Endothelial cell of umbilical vein (primary cell): ENCODE measurements around the gene PCGF5. TPM values are rescaled to one million over a fixed set of nuclear protein-coding genes. Genes with fewer than 3 reads are reported as not detected.

ENCODE experiments used
- BruUV-seq: library from RNA; stranded (reverse); fragments of 400-500 nt; replicated peaks from 2 replicates; lab custom pipeline; 2021; lab: Mats Ljungman, UMichigan
- CTCF ChIA-PET: fragments of 300-600, 350-600 bp; sonication (Branson Sonifier 250); formaldehyde crosslinking; loops from one replicate; lab custom pipeline; 2021; ENCODE audit warnings: antibody characterized with exemption, inconsistent platforms; lab: Charles Lee
- POLR2A ChIA-PET: fragments of 300-600, 350-600 bp; sonication (Branson Sonifier 250); formaldehyde crosslinking; loops from one replicate; lab custom pipeline; 2021; ENCODE audit warnings: antibody characterized with exemption, inconsistent platforms; lab: Charles Lee
- DNase-seq: peaks from one replicate; pipeline ENCODE4 v3.0.0-alpha.2; 2011; ENCODE audit warnings: low read depth, low spot score
- FAIRE-seq: peaks from 2 replicates; lab custom pipeline; 2011; peaks lifted over from hg19 to GRCh38; lab: Jason Lieb, UNC
- H2AFZ ChIP-seq: 2 replicates; pipeline ENCODE4 v1.6.0; 2012; ENCODE audit warnings: low read depth, low read length, control low read depth, inconsistent platforms
- H3K27ac ChIP-seq: 2 replicates; pipeline ENCODE4 v1.5.1; 2011; ENCODE audit warnings: low read depth, mild to moderate bottlenecking, control low read depth, low read length, moderate library complexity; ENCODE audit not compliant: insufficient read depth
- H3K27me3 ChIP-seq, 2 experiments: 2 replicates each; pipeline versions ENCODE4 v1.6.0 to v1.6.1; 2011; ENCODE audit warnings: low read length in 2 of 2, mixed read lengths in 1 of 2; ENCODE audit not compliant: control insufficient read depth in 2 of 2, insufficient read depth in 2 of 2
- H3K36me3 ChIP-seq, 2 experiments: 2 replicates in 1 of 2; 3 replicates in 1 of 2; pipeline ENCODE4 v1.5.1; 2011; ENCODE audit warnings: low read length in 2 of 2, mild to moderate bottlenecking in 1 of 2, moderate library complexity in 1 of 2; ENCODE audit not compliant: control insufficient read depth in 2 of 2, insufficient read depth in 2 of 2; ENCODE audit errors: extremely low read depth in 1 of 2
- H3K4me1 ChIP-seq: 3 replicates; pipeline ENCODE4 v1.5.1; 2011; ENCODE audit warnings: mild to moderate bottlenecking, low read length; ENCODE audit not compliant: control insufficient read depth, insufficient read depth; ENCODE audit errors: extremely low read depth
- H3K4me2 ChIP-seq: 2 replicates; pipeline ENCODE4 v1.6.1; 2011; ENCODE audit warnings: low read length, control low read depth, mixed read lengths; ENCODE audit not compliant: insufficient read depth
- H3K4me3 ChIP-seq, 3 experiments: fragments of 200-600 bp in 1 of 3; sonication (generic), shearing (Covaris generic) in 1 of 3; replicated peaks in 1 of 3; 2 replicates each; pipeline ENCODE4 v1.5.1; 2011 to 2016; ENCODE audit warnings: control low read depth in 3 of 3, low read length in 3 of 3, mild to moderate bottlenecking in 2 of 3, inconsistent platforms in 1 of 3, low read depth in 1 of 3, moderate library complexity in 1 of 3; ENCODE audit not compliant: insufficient read depth in 1 of 3
- H3K79me2 ChIP-seq: 2 replicates; pipeline ENCODE4 v1.6.0; 2012; ENCODE audit warnings: low read length, inconsistent platforms; ENCODE audit not compliant: control insufficient read depth, insufficient read depth
- H3K9ac ChIP-seq: replicated peaks from 2 replicates; pipeline ENCODE3; 2011; ENCODE audit warnings: low read length, control low read depth; ENCODE audit not compliant: insufficient read depth; ENCODE audit errors: extremely low read depth
- H3K9me1 ChIP-seq: replicated peaks from 3 replicates; pipeline ENCODE4 v1.6.0; 2011; ENCODE audit warnings: mild to moderate bottlenecking, low read length; ENCODE audit not compliant: control insufficient read depth, insufficient read depth; ENCODE audit errors: extremely low read depth
- H3K9me3 ChIP-seq: replicated peaks from 2 replicates; pipeline ENCODE4 v1.5.1; 2012; ENCODE audit warnings: low read length, inconsistent platforms; ENCODE audit not compliant: control insufficient read depth, insufficient read depth
- H4K20me1 ChIP-seq: replicated peaks from 2 replicates; pipeline ENCODE3; 2011; ENCODE audit warnings: mild to moderate bottlenecking, low read length; ENCODE audit not compliant: control insufficient read depth, insufficient read depth; ENCODE audit errors: extremely low read depth
- EZH2 ChIP-seq: IDR thresholded peaks from 2 replicates; pipeline ENCODE4 v1.6.1; 2012; ENCODE audit warnings: borderline replicate concordance, low read depth, mild to moderate bottlenecking, moderate library complexity, low read length, inconsistent platforms; ENCODE audit not compliant: severe bottlenecking
- FOS ChIP-seq: IDR thresholded peaks from 2 replicates; pipeline ENCODE4 v1.6.1; 2011; ENCODE audit warnings: mild to moderate bottlenecking, low read length, moderate library complexity, borderline replicate concordance; ENCODE audit not compliant: insufficient read depth
- GATA2 ChIP-seq: IDR thresholded peaks from 2 replicates; pipeline ENCODE4 v1.7.0; 2011; ENCODE audit warnings: low read depth, mild to moderate bottlenecking, moderate library complexity, mixed read lengths, low read length; ENCODE audit not compliant: insufficient read length, insufficient read depth
- JUN ChIP-seq: IDR thresholded peaks from 2 replicates; pipeline ENCODE4 v1.6.1; 2011; ENCODE audit warnings: borderline replicate concordance, low read depth; ENCODE audit not compliant: insufficient read length, insufficient read depth
- MYC ChIP-seq: IDR thresholded peaks from one replicate; pipeline ENCODE4 v1.6.1; 2011; ENCODE audit warnings: mild to moderate bottlenecking, low read depth, low read length
- POLR2A ChIP-seq: IDR thresholded peaks from 2 replicates; pipeline ENCODE4 v1.6.1; 2012; ENCODE audit warnings: low read depth, mild to moderate bottlenecking, control low read depth, low read length
- POLR2AphosphoS5 ChIP-seq: IDR thresholded peaks from 2 replicates; pipeline ENCODE4 v1.6.1; 2012; ENCODE audit warnings: low read depth, mild to moderate bottlenecking, control low read depth, low read length, moderate library complexity; ENCODE audit not compliant: insufficient read depth
- dilution Hi-C: fragments of 300-500 bp; cut with MboI; formaldehyde crosslinking; loops from one replicate; pipeline ENCODE4 v1.15.0; 2019; ENCODE audit warnings: low sequenced_read_pairs; ENCODE audit not compliant: extremely low pct_ligation_motif_present
- intact Hi-C: fragments of 100-400 bp; cut with micrococcal nuclease; formaldehyde crosslinking; loops from one replicate; pipeline ENCODE4 v1.10.0; 2022
- polyA plus RNA-seq, 4 experiments: library from polyadenylated mRNA; depleted of rRNA in 3 of 4; stranded (reverse) in 3 of 4; unstranded in 1 of 4; fragments of >200 nt; gene quantifications; 2 replicates each; pipeline versions ENCODE4 v1.2.1 to v1.2.3, GENCODE V29; 2011 to 2012; ENCODE audit warnings: missing spikeins in 1 of 4
- total RNA-seq: library from RNA; stranded (reverse); gene quantifications from 2 replicates; pipeline ENCODE4 v1.2.3, GENCODE V29; 2021
- TF ChIP-seq, protein P1 (sequence below), 2 donors: IDR thresholded peaks; 1 replicate in 1 of 2; 2 replicates in 1 of 2; pipeline ENCODE4 v1.5.1; 2011; ENCODE audit warnings: low read length in 2 of 2, mild to moderate bottlenecking in 2 of 2, moderate library complexity in 2 of 2, control low read depth in 1 of 2, inconsistent platforms in 1 of 2, low read depth in 1 of 2; ENCODE audit not compliant: insufficient read depth in 1 of 2; ENCODE audit errors: extremely low read depth in 1 of 2
- TF ChIP-seq, protein P2 (sequence below): IDR thresholded peaks from 2 replicates; pipeline ENCODE4 v1.6.1; 2011; ENCODE audit not compliant: insufficient read depth, insufficient read length

The PCGF5 gene
- total and polyA plus RNA-seq, 2 donors (not counting 3 experiments of a cell fraction or from before 2014, with no cell fraction given) = 25.0 to 29.8 TPM

DNA sequence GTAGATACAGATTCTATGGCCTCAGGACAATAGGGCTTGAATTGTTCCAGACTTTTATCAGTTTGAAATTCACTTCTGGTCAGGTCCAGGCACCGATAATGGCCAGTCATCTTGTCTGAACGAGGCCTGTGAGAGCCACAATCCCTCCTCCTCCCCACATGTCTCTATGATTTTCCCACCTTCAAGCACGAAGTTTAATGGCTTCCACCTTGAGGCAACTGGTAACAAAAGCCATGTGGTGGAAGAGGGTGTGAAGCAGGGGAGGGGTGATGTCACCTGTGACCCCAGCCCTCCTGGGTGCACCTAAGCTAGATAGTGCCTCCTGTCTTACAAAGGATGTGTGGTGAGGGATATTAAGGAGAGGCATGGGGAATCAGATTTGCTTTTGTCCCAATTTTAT lies 89.2 kb downstream of the PCGF5 start:
- Histone ChIP-seq H3K9ac (no peak overlapping the region), H3K27me3 (peaks cover 7 to 8% of the 10 kb centered on the region in 2 experiments), H3K4me1 (no peaks in the 10 kb centered on the region), H3K27ac (no peak overlapping the region), H3K79me2 (no peaks in the 10 kb centered on the region), H3K4me2 (no peak overlapping the region), H2AFZ (no peak overlapping the region), H4K20me1 (no peaks in the 10 kb centered on the region), H3K9me3 (no peaks in the 10 kb centered on the region), H3K4me3 (no peak overlapping the region), H3K9me1 (no peaks in the 10 kb centered on the region), H3K36me3 (no peaks in the 10 kb centered on the region)
- ChIA-PET POLR2A (no interaction called here), CTCF (interaction anchor here (1.3 to 4.0 kb wide), 2 partner anchors 11 to 60 kb away, joined by 3 to 30 read pairs; no protein-coding TSS in a partner anchor)
- dilution Hi-C loops (no loop called here), intact Hi-C loops (no loop called here)
- DNase-seq (no peak), FAIRE-seq (no peak)
- TF ChIP-seq, protein P1, sequence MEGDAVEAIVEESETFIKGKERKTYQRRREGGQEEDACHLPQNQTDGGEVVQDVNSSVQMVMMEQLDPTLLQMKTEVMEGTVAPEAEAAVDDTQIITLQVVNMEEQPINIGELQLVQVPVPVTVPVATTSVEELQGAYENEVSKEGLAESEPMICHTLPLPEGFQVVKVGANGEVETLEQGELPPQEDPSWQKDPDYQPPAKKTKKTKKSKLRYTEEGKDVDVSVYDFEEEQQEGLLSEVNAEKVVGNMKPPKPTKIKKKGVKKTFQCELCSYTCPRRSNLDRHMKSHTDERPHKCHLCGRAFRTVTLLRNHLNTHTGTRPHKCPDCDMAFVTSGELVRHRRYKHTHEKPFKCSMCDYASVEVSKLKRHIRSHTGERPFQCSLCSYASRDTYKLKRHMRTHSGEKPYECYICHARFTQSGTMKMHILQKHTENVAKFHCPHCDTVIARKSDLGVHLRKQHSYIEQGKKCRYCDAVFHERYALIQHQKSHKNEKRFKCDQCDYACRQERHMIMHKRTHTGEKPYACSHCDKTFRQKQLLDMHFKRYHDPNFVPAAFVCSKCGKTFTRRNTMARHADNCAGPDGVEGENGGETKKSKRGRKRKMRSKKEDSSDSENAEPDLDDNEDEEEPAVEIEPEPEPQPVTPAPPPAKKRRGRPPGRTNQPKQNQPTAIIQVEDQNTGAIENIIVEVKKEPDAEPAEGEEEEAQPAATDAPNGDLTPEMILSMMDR (IDR thresholded peaks at IDR 0.05; ENCODE audit: extremely low read depth in 1 of 2, insufficient read depth in 1 of 2, low read depth in 1 of 2, low read length in 2 of 2) = no peak
- TF ChIP-seq EZH2 = no peak
- no peak for TF ChIP-seq JUN
- TF ChIP-seq, protein P2, sequence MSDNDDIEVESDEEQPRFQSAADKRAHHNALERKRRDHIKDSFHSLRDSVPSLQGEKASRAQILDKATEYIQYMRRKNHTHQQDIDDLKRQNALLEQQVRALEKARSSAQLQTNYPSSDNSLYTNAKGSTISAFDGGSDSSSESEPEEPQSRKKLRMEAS = no peak
- TF ChIP-seq FOS = no peak
- TF ChIP-seq POLR2A = no peak
- TF ChIP-seq MYC = no peak
- no peak for TF ChIP-seq GATA2
- TF ChIP-seq POLR2AphosphoS5 = no peak
- no TSS peak for BruUV-seq
